K562 (cell line): ENCODE measurements around the gene TAS1R3. TPM values are rescaled to one million over a fixed set of nuclear protein-coding genes. Genes with fewer than 3 reads are reported as not detected.

ENCODE experiments used
- ATAC-seq: fragments of 200-7000 bp; cut with Tn5 transposase; 3 replicates; pipeline ENCODE4 v1.9.1; 2020; ENCODE audit warnings: moderate library complexity
- BruUV-seq: library from RNA; stranded (reverse); fragments of 400-500 nt; replicated peaks from 2 replicates; lab custom pipeline; 2021; lab: Mats Ljungman, UMichigan
- CTCF ChIA-PET: fragments of 300-600 bp; formaldehyde crosslinking; extraction: SDS; loops from one replicate; lab custom pipeline; 2021; ENCODE audit warnings: low intra/inter-chr PET ratio; lab: Yijun Ruan, JAX
- POLR2A ChIA-PET: fragments of 300-600, 350-650 bp; sonication (Branson Sonifier 250); formaldehyde crosslinking; extraction: SDS; loops from one replicate; lab custom pipeline; 2021; ENCODE audit warnings: antibody characterized with exemption, inconsistent platforms; lab: Yijun Ruan, JAX
- DNase-seq, 4 experiments: peaks; one replicate each; pipeline versions ENCODE4 v3.0.0 to v3.0.0-alpha.2; 2011 to 2018; ENCODE audit warnings: low spot score in 3 of 4, mixed read lengths in 3 of 4; ENCODE audit errors: extremely low read depth in 1 of 4
- FAIRE-seq: peaks from 2 replicates; lab custom pipeline; 2011; peaks lifted over from hg19 to GRCh38; lab: Jason Lieb, UNC
- H2AFZ ChIP-seq: 2 replicates; pipeline ENCODE4 v1.6.0; 2011; ENCODE audit warnings: low read depth, low read length, control low read depth, inconsistent platforms
- H3K27ac ChIP-seq: fragments of 200-600 bp; 3 replicates; pipeline ENCODE4 v1.8.0; 2011; ENCODE audit warnings: low read depth, mild to moderate bottlenecking, control low read depth, inconsistent platforms, low read length, moderate library complexity, mixed read lengths; ENCODE audit errors: extremely low read depth
- H3K27me3 ChIP-seq, 2 experiments: fragments of 300-600 bp in 1 of 2; 2 replicates in 1 of 2; 3 replicates in 1 of 2; pipeline versions ENCODE4 v1.6.0 to v1.8.0; 2011; ENCODE audit warnings: inconsistent platforms in 2 of 2, low read length in 2 of 2, mild to moderate bottlenecking in 1 of 2, mixed read lengths in 1 of 2, moderate library complexity in 1 of 2; ENCODE audit not compliant: control insufficient read depth in 2 of 2, insufficient read depth in 2 of 2
- H3K36me3 ChIP-seq: fragments of 300-600 bp; 3 replicates; pipeline ENCODE4 v1.8.0; 2011; ENCODE audit warnings: mild to moderate bottlenecking, low read length, inconsistent platforms; ENCODE audit not compliant: control insufficient read depth, insufficient read depth
- H3K4me1 ChIP-seq, 2 experiments: fragments of 200-600 bp in 1 of 2; replicated peaks in 1 of 2; 2 replicates in 1 of 2; 3 replicates in 1 of 2; pipeline versions ENCODE4 v1.5.1 to v1.8.0; 2011; ENCODE audit warnings: inconsistent platforms in 2 of 2, low read length in 2 of 2, mild to moderate bottlenecking in 1 of 2, mixed read lengths in 1 of 2, moderate library complexity in 1 of 2; ENCODE audit not compliant: control insufficient read depth in 2 of 2, insufficient read depth in 2 of 2
- H3K4me2 ChIP-seq: 2 replicates; pipeline ENCODE4 v1.6.1; 2011; ENCODE audit warnings: low read length, control low read depth, inconsistent platforms, mixed read lengths; ENCODE audit not compliant: insufficient read depth
- H3K4me3 ChIP-seq: fragments of 200-600 bp; sonication (generic), shearing (Covaris generic); 2 replicates; pipeline ENCODE4 v1.5.1; 2016; ENCODE audit warnings: control low read depth, inconsistent platforms
- H3K79me2 ChIP-seq: fragments of 200-600 bp; 3 replicates; pipeline ENCODE4 v1.8.0; 2011; ENCODE audit warnings: low read length, inconsistent platforms; ENCODE audit not compliant: control insufficient read depth, insufficient read depth
- H3K9ac ChIP-seq, 2 experiments: 2 replicates each; pipeline versions ENCODE4 v1.6.0 to v1.6.1; 2011; ENCODE audit warnings: low read depth in 2 of 2, low read length in 2 of 2, control low read depth in 1 of 2, inconsistent platforms in 1 of 2, mild to moderate bottlenecking in 1 of 2, mixed read lengths in 1 of 2; ENCODE audit not compliant: insufficient read depth in 1 of 2
- H3K9me1 ChIP-seq: one replicate; pipeline ENCODE4 v1.6.0; 2011; ENCODE audit warnings: inconsistent platforms, mild to moderate bottlenecking, low read length, moderate library complexity; ENCODE audit not compliant: control insufficient read depth, insufficient read depth
- H3K9me3 ChIP-seq: replicated peaks from 2 replicates; pipeline ENCODE4 v1.5.1; 2011; ENCODE audit warnings: low read depth, low read length, inconsistent platforms; ENCODE audit not compliant: control insufficient read depth, insufficient read depth
- H4K20me1 ChIP-seq: replicated peaks from 2 replicates; pipeline ENCODE4 v1.6.1; 2011; ENCODE audit warnings: low read length, inconsistent platforms, mixed read lengths; ENCODE audit not compliant: control insufficient read depth, insufficient read depth
- CBFA2T2 ChIP-seq: fragments of 450-650 bp; conservative IDR thresholded peaks from 2 replicates; pipeline ENCODE4 v1.6.1; 2017; ENCODE audit warnings: mild to moderate bottlenecking
- CREM ChIP-seq: IDR thresholded peaks from 2 replicates; pipeline ENCODE4 v1.6.1; 2014; ENCODE audit warnings: antibody characterized with exemption, low read depth
- DPF2 ChIP-seq: fragments of 450-650 bp; IDR thresholded peaks from 2 replicates; pipeline ENCODE4 v1.6.1; 2016
- ESRRA ChIP-seq: fragments of 450-650 bp; IDR thresholded peaks from 2 replicates; pipeline ENCODE4 v1.6.1; 2014; ENCODE audit warnings: low read depth, mild to moderate bottlenecking, moderate library complexity, borderline replicate concordance
- FIP1L1 ChIP-seq: fragments of 200-400 bp; formaldehyde crosslinking; IDR thresholded peaks from 2 replicates; pipeline ENCODE4 v1.6.1; 2018; ENCODE audit warnings: mild to moderate bottlenecking, low read depth, low read length; ENCODE audit not compliant: poor library complexity, severe bottlenecking
- FOXM1 ChIP-seq, 2 experiments: fragments of 450-650 bp in 1 of 2; sonication (generic) in 1 of 2; formaldehyde crosslinking in 1 of 2; IDR thresholded peaks; 2 replicates each; pipeline versions ENCODE4 v1.6.1 to v1.9.0; 2017 to 2022; ENCODE audit warnings: low read depth in 2 of 2, mild to moderate bottlenecking in 2 of 2, missing genetic modification reagents in 1 of 2, moderate library complexity in 1 of 2
- HMGN3 ChIP-seq: IDR thresholded peaks from 2 replicates; pipeline ENCODE4 v1.6.1; 2011; ENCODE audit warnings: borderline replicate concordance, low read depth, mild to moderate bottlenecking, mixed read lengths, low read length; ENCODE audit not compliant: insufficient read length; ENCODE audit errors: extremely low read depth
- HNRNPL ChIP-seq: fragments of 200-400 bp; formaldehyde crosslinking; IDR thresholded peaks from 2 replicates; pipeline ENCODE4 v1.6.1; 2017; ENCODE audit warnings: low read depth, mild to moderate bottlenecking, low read length
- MCM7 ChIP-seq, 2 experiments: fragments of 450-650 bp; IDR thresholded peaks; 2 replicates each; pipeline ENCODE4 v1.6.1; 2016 to 2018
- MTF1 ChIP-seq: fragments of 250-450 bp; sonication (Bioruptor Pico); IDR thresholded peaks from 2 replicates; pipeline ENCODE4 v1.9.0; 2021; ENCODE audit warnings: moderate library complexity, mild to moderate bottlenecking, inconsistent platforms, borderline replicate concordance
- PATZ1 ChIP-seq: fragments of 250-450 bp; sonication (Bioruptor Pico); IDR thresholded peaks from 2 replicates; pipeline ENCODE4 v1.5.0; 2020; ENCODE audit warnings: mild to moderate bottlenecking, borderline replicate concordance
- PTRF ChIP-seq: fragments of 450-650 bp; IDR thresholded peaks from 2 replicates; pipeline ENCODE4 v1.6.1; 2016; ENCODE audit warnings: mild to moderate bottlenecking, missing genetic modification characterization, missing compliant biosample characterization
- RB1 ChIP-seq: fragments of 450-650 bp; IDR thresholded peaks from 2 replicates; pipeline ENCODE4 v1.6.1; 2017; ENCODE audit warnings: low read depth, mild to moderate bottlenecking
- RBFOX2 ChIP-seq: fragments of 200-400 bp; formaldehyde crosslinking; IDR thresholded peaks from 2 replicates; pipeline ENCODE4 v1.6.1; 2017; ENCODE audit warnings: low read depth, mild to moderate bottlenecking, low read length, moderate library complexity
- TRIM28 ChIP-seq: fragments of 450-650 bp; IDR thresholded peaks from 2 replicates; pipeline ENCODE4 v1.6.1; 2017
- ZHX1 ChIP-seq: fragments of 150-350 bp; conservative IDR thresholded peaks from 2 replicates; pipeline ENCODE4 v1.6.1; 2014; ENCODE audit warnings: low read length
- ZKSCAN8 ChIP-seq: fragments of 200-800 bp; sonication (Bioruptor generic); IDR thresholded peaks from 2 replicates; pipeline ENCODE4 v1.6.1; 2016; ENCODE audit warnings: missing genetic modification characterization, missing compliant biosample characterization
- ZNF184 ChIP-seq: sonication (generic); formaldehyde crosslinking; IDR thresholded peaks from 2 replicates; pipeline ENCODE4 v1.5.0; 2020; ENCODE audit warnings: missing genetic modification reagents
- WGBS: fragments of 100-300 bp; shearing (Covaris generic); methylation state at CpG from one replicate; pipeline ENCODE4 v1.1.6; 2016; ENCODE audit warnings: low coverage, mixed read lengths; ENCODE audit not compliant: insufficient coverage; ENCODE audit errors: missing lambda C conversion rate; 5-methylcytosine and 5-hydroxymethylcytosine counted together
- in situ Hi-C: fragments of 300-500 bp; cut with MboI; formaldehyde crosslinking; loops from 4 replicates; pipeline ENCODE4 v1.15.0; 2018; ENCODE audit warnings: inconsistent platforms, mixed read lengths
- intact Hi-C: fragments of 100-400 bp; cut with micrococcal nuclease; formaldehyde crosslinking; loops from 2 replicates; pipeline ENCODE4 v1.14.2; 2022
- polyA plus RNA-seq, 8 experiments: library from polyadenylated mRNA; depleted of rRNA in 4 of 8; stranded (reverse) in 5 of 8; unstranded in 3 of 8; fragments of >200 nt; fragmentation: Nextera tagmentation in 2 of 8; fragmentation: Illumina TruSeq in 1 of 8; extraction: Ambion mirVana in 2 of 8; extraction: Trizol in 1 of 8; gene quantifications; 2 replicates each; pipeline versions ENCODE4 v1.2.1 to v1.2.3, GENCODE V29; 2011 to 2014; ENCODE audit warnings: inconsistent platforms in 1 of 8, missing spikeins in 1 of 8
- total RNA-seq, 7 experiments: library from RNA; depleted of rRNA in 6 of 7; stranded (reverse); fragments of >200 nt in 6 of 7; fragmentation: Illumina TruSeq in 2 of 7; extraction: Trizol in 2 of 7; gene quantifications; 2 replicates each; pipeline versions ENCODE4 v1.2.1 to v1.2.3, GENCODE V29; 2011 to 2021; ENCODE audit warnings: low replicate concordance in 1 of 7

TAS1R3 gene
- total and polyA plus RNA-seq, 9 of the 15 experiments (the other 6 are each of a cell fraction or from before 2014, with no cell fraction given), result 0.07 to 0.13 TPM; not detected in 7

- BruUV-seq, result no TSS peak
- Histone ChIP-seq H3K9ac (no peak overlapping the region), H3K9me3 (no peaks in the 10 kb centered on the region), H3K4me1 (peaks cover 24 to 81% of the 10 kb centered on the region in 2 experiments), H3K4me3 (no peak overlapping the region), H4K20me1 (peaks cover 3% of the 10 kb centered on the region; the same call in 1 of the 2 replicates), H3K9me1 (no peaks in the 10 kb centered on the region), H3K27me3 (no peaks in the 10 kb centered on the region), H3K27ac (no peak overlapping the region), H3K36me3 (no peaks in the 10 kb centered on the region), H2AFZ (no peak overlapping the region), H3K4me2 (no peak overlapping the region), H3K79me2 (peaks cover 11% of the 10 kb centered on the region; the same call in 2 of the 3 replicates)
- FAIRE-seq (no peak), DNase-seq (no peak), ATAC-seq (no peak)
- intact Hi-C loops, result no loop called here
- 98% methylated on average over 44 of the region's 116 CpGs for WGBS
- in situ Hi-C loops, result no loop called here
- ChIA-PET CTCF (no interaction called here), POLR2A (interaction anchor here (0.7 to 1.1 kb wide), 2 partner anchors 17 to 142 kb away, joined by 3 read pairs; no protein-coding TSS in a partner anchor)
- TF ChIP-seq MCM7 (IDR thresholded peaks at IDR 0.05) (no peak), HMGN3 (no peak), ZKSCAN8 (CRISPR knock-in tag) (no peak), HNRNPL (peak; percentile 66; the same call in 1 of the 2 replicates), TRIM28 (no peak), RB1 (no peak), RBFOX2 (peak; percentile 9; the same call in 1 of the 2 replicates), CREM (no peak), DPF2 (no peak), CBFA2T2 (no peak), FOXM1 (IDR thresholded peaks at IDR 0.05; ENCODE audit: low read depth) (no peak), FOXM1 (CRISPR knock-in tag; IDR thresholded peaks at IDR 0.05; ENCODE audit: low read depth) (no peak), ESRRA (no peak), ZNF184 (CRISPR knock-in tag) (no peak), PTRF (no peak), FIP1L1 (peak; percentile 53), PATZ1 (CRISPR knock-in tag) (no peak), ZHX1 (no peak), MTF1 (no peak)
Observed at GRCh38 chr1:1354271-1355247, 23.5 kb downstream of the TAS1R3 start.
